GM12878 (cell line): ENCODE results near the gene RPS8. TPM values are rescaled to one million over a fixed set of nuclear protein-coding genes. Genes with fewer than 3 reads are reported as not detected.

Source experiments
- BRCA1 ChIP-seq: IDR thresholded peaks from 2 replicates; pipeline ENCODE4 v1.6.1; 2011; ENCODE audit warnings: low read depth, low read length, improper control_type of control experiment
- CEBPZ ChIP-seq: fragments of 150-350 bp; IDR thresholded peaks from 2 replicates; pipeline ENCODE4 v1.6.1; 2016; ENCODE audit warnings: low read depth, low read length
- FOXM1 ChIP-seq: IDR thresholded peaks from 2 replicates; pipeline ENCODE4 v1.6.1; 2012; ENCODE audit warnings: low read depth, mild to moderate bottlenecking, inconsistent platforms, low read length, moderate library complexity
- GATAD2B ChIP-seq: fragments of 450-650 bp; conservative IDR thresholded peaks from 2 replicates; pipeline ENCODE4 v1.6.1; 2017; ENCODE audit warnings: low read depth, mild to moderate bottlenecking, moderate library complexity
- HCFC1 ChIP-seq: fragments of 150-350 bp; IDR thresholded peaks from 2 replicates; pipeline ENCODE4 v1.6.1; 2014; ENCODE audit warnings: low read length
- IKZF1 ChIP-seq: fragments of 450-650 bp; conservative IDR thresholded peaks from 2 replicates; pipeline ENCODE4 v1.6.1; 2017; ENCODE audit warnings: antibody characterized with exemption, mild to moderate bottlenecking
- KAT2A ChIP-seq: conservative IDR thresholded peaks from 2 replicates; pipeline ENCODE4 v1.6.1; 2011; ENCODE audit warnings: low read depth, low read length; ENCODE audit not compliant: control insufficient read depth
- MXI1 ChIP-seq: fragments of 150-350 bp; IDR thresholded peaks from 2 replicates; pipeline ENCODE4 v1.6.1; 2011; ENCODE audit warnings: low read depth, mild to moderate bottlenecking, inconsistent platforms, low read length, improper control_type of control experiment
- NFIC ChIP-seq: IDR thresholded peaks from 2 replicates; pipeline ENCODE4 v1.6.1; 2012; ENCODE audit warnings: low read depth, mild to moderate bottlenecking, inconsistent platforms, low read length, moderate library complexity
- NFYB ChIP-seq: IDR thresholded peaks from 2 replicates; pipeline ENCODE4 v1.6.1; 2011; ENCODE audit warnings: low read depth, mild to moderate bottlenecking, low read length, improper control_type of control experiment, moderate library complexity; ENCODE audit not compliant: insufficient read depth
- NR2F1 ChIP-seq: fragments of 450-650 bp; conservative IDR thresholded peaks from 2 replicates; pipeline ENCODE4 v1.6.1; 2017; ENCODE audit warnings: mild to moderate bottlenecking
- PRDM15 ChIP-seq: fragments of 450-650 bp; formaldehyde crosslinking; IDR thresholded peaks from 2 replicates; pipeline ENCODE4 v1.4.0; 2020; ENCODE audit warnings: mild to moderate bottlenecking, moderate library complexity
- RFX5 ChIP-seq: IDR thresholded peaks from 2 replicates; pipeline ENCODE4 v1.6.1; 2011; ENCODE audit warnings: low read depth, low read length, improper control_type of control experiment
- SIX5 ChIP-seq: IDR thresholded peaks from 2 replicates; pipeline ENCODE4 v1.6.1; 2011; ENCODE audit warnings: mild to moderate bottlenecking, low read depth, low read length, moderate library complexity; ENCODE audit not compliant: severe bottlenecking
- SMC3 ChIP-seq: IDR thresholded peaks from 2 replicates; pipeline ENCODE4 v1.6.1; 2011; ENCODE audit warnings: low read length, improper control_type of control experiment, borderline replicate concordance
- STAT1 ChIP-seq: fragments of 450-650 bp; conservative IDR thresholded peaks from 2 replicates; pipeline ENCODE4 v1.6.1; 2014; ENCODE audit warnings: antibody characterized with exemption, mild to moderate bottlenecking
- STAT3 ChIP-seq: IDR thresholded peaks from 2 replicates; pipeline ENCODE4 v1.6.1; 2011; ENCODE audit warnings: low read depth, low read length, improper control_type of control experiment
- TAF1 ChIP-seq: IDR thresholded peaks from 2 replicates; pipeline ENCODE4 v1.6.1; 2011; ENCODE audit warnings: mild to moderate bottlenecking, low read depth, low read length, borderline replicate concordance
- ZNF592 ChIP-seq: fragments of 450-650 bp; IDR thresholded peaks from 2 replicates; pipeline ENCODE4 v1.6.1; 2017; ENCODE audit warnings: mild to moderate bottlenecking, moderate library complexity
- polyA plus RNA-seq, 11 experiments: library from polyadenylated mRNA; depleted of rRNA in 4 of 11; unstranded in 6 of 11; stranded (reverse) in 5 of 11; fragments of >200 nt; fragmentation: Nextera tagmentation in 4 of 11; fragmentation: Illumina TruSeq in 1 of 11; extraction: Ambion mirVana in 4 of 11; extraction: Trizol in 1 of 11; gene quantifications; 1 replicate in 1 of 11; 2 replicates in 10 of 11; pipeline versions ENCODE4 v1.2.1 to v1.2.3, GENCODE V29; 2011 to 2016; ENCODE audit warnings: inconsistent platforms in 2 of 11, missing spikeins in 2 of 11, low read depth in 1 of 11
- total RNA-seq, 4 experiments: library from RNA; depleted of rRNA in 3 of 4; stranded (reverse); fragments of >200 nt in 3 of 4; fragmentation: Illumina TruSeq in 1 of 4; extraction: Trizol in 1 of 4; gene quantifications; 2 replicates each; pipeline versions ENCODE4 v1.2.1 to v1.2.3, GENCODE V29; 2013 to 2021

The RPS8 gene
- total and polyA plus RNA-seq, 10 of the 15 experiments (the other 5 are each of a cell fraction or from before 2014, with no cell fraction given), result 1,296 to 3,461 (median 2,877) TPM

GRCh38 chr1:44799770-44800584, 24.6 kb downstream of the RPS8 start, which contains the start of gene PLK3 (continued):
- no peak for TF ChIP-seq ZNF592
- no peak for TF ChIP-seq BRCA1
- no peak for TF ChIP-seq KAT2A
- TF ChIP-seq PRDM15 (CRISPR knock-in tag), result no peak
- peak; percentile 77; the same call in 1 of the 2 replicates for TF ChIP-seq RFX5
- TF ChIP-seq GATAD2B, result peak; percentile 69
- peak; percentile 14 for TF ChIP-seq SIX5
- TF ChIP-seq HCFC1, result no peak; the same call in none of the 2 replicates
- no peak for TF ChIP-seq NFYB
- TF ChIP-seq MXI1, result peak; percentile 89
- peak; percentile 84 for TF ChIP-seq IKZF1
- no peak for TF ChIP-seq STAT1
- TF ChIP-seq SMC3, result peak; percentile 60; the same call in 1 of the 2 replicates
- TF ChIP-seq NFIC, result no peak
- TF ChIP-seq STAT3, result no peak
- peak; percentile 63; the same call in 1 of the 2 replicates for TF ChIP-seq TAF1
- no peak for TF ChIP-seq CEBPZ
- no peak for TF ChIP-seq FOXM1
- peak; percentile 69 for TF ChIP-seq NR2F1
